Measurements from ENCODE around the gene MTURN.

DNA sequence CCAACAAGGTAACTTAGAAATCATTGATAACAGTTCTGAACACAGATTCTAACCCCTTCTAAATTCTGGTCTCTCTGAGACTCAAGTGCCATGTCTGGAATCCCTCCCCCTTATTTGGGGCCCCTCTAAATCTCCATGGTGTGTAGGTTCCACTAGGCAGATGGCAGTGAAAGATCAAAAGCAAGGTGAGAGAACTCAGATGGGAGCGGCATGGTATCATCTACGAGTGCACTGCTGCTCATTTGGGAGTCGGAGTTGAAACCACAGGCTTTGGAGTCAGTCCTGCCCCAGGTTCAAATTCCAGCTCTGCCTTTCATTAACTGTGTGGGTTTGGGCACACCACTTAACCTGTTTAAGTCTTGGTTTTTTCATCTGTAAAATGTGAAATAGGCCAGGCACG, 72.6 kb downstream of the MTURN start:
- TF ChIP-seq, protein P1, sequence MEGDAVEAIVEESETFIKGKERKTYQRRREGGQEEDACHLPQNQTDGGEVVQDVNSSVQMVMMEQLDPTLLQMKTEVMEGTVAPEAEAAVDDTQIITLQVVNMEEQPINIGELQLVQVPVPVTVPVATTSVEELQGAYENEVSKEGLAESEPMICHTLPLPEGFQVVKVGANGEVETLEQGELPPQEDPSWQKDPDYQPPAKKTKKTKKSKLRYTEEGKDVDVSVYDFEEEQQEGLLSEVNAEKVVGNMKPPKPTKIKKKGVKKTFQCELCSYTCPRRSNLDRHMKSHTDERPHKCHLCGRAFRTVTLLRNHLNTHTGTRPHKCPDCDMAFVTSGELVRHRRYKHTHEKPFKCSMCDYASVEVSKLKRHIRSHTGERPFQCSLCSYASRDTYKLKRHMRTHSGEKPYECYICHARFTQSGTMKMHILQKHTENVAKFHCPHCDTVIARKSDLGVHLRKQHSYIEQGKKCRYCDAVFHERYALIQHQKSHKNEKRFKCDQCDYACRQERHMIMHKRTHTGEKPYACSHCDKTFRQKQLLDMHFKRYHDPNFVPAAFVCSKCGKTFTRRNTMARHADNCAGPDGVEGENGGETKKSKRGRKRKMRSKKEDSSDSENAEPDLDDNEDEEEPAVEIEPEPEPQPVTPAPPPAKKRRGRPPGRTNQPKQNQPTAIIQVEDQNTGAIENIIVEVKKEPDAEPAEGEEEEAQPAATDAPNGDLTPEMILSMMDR (optimal IDR thresholded peaks at IDR 0.05 in 1 of 3, IDR thresholded peaks at IDR 0.05 in 1 of 3, conservative IDR thresholded peaks at IDR 0.05 in 1 of 3; ENCODE audit: extremely low read depth in 1 of 3, insufficient read depth in 2 of 3, low read length in 3 of 3): no peak
- no peak for TF ChIP-seq EZH2 (IDR thresholded peaks at IDR 0.05; ENCODE audit: low read length)
